Tibial artery (tissue), 4 donors: Measurements from ENCODE around the gene SMYD4.

Source experiments
- DNase-seq, 2 donors: peaks; one replicate each; pipeline ENCODE4 v3.0.0-alpha.2; 2019
- H3K27ac ChIP-seq, 2 donors: fragments of 200-600 bp; sonication (generic) in 1 of 2; 1 replicate in 1 of 2; 2 replicates in 1 of 2; pipeline ENCODE4 v1.5.1; 2018 to 2019; ENCODE audit warnings: mild to moderate bottlenecking in 1 of 2
- H3K27me3 ChIP-seq, 2 donors: fragments of 200-600 bp; sonication (generic) in 1 of 2; one replicate each; pipeline versions ENCODE4 v1.5.1 to v1.6.0; 2016 to 2019
- H3K36me3 ChIP-seq, 3 donors: fragments of 200-600 bp; sonication (generic) in 2 of 3; one replicate each; pipeline ENCODE4 v1.5.1; 2016 to 2019; ENCODE audit warnings: mild to moderate bottlenecking in 2 of 3
- H3K4me1 ChIP-seq, 4 donors: fragments of 200-600 bp; sonication (generic) in 2 of 4; 1 replicate in 3 of 4; 2 replicates in 1 of 4; pipeline ENCODE4 v1.5.1; 2016 to 2019
- H3K4me3 ChIP-seq, 2 donors: fragments of 200-600 bp; sonication (generic) in 1 of 2; 1 replicate in 1 of 2; 2 replicates in 1 of 2; pipeline ENCODE4 v1.5.1; 2018 to 2019; ENCODE audit warnings: mild to moderate bottlenecking in 2 of 2
- H3K9me3 ChIP-seq, 3 donors: fragments of 200-600 bp; sonication (generic) in 1 of 3; one replicate each; pipeline ENCODE4 v1.5.1; 2016 to 2019
- CTCF ChIP-seq, 2 experiments: fragments of 200-600 bp in 1 of 2; fragments of 450-650 bp in 1 of 2; IDR thresholded peaks; one replicate each; pipeline ENCODE4 v1.5.1; 2017 to 2019; ENCODE audit warnings: antibody characterized with exemption in 2 of 2, mild to moderate bottlenecking in 1 of 2, moderate library complexity in 1 of 2
- intact Hi-C: fragments of 100-400 bp; cut with DNase I; formaldehyde crosslinking; loops from one replicate; pipeline ENCODE4 v1.15.0; 2023; ENCODE audit warnings: low total_unique reads

Gene SMYD4

DNA sequence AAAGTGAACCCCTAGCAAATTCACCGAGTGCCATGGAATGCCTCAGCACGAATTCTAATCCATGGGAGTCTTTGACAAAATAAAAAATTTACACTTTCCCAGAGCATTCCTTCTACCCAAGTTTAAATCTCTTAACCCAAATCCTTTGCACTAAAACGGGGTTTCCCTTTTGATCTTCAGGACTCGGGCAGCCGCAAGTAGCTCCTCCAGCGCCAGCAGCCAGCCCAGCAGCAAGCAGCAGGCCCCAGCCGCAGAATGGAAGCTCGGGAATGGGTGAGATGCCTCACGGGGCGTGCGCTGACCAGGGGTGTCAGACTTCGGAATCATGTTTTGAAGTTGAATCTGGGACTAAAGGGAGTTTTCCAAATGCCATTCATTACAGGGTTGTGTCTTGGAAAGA is 42.6 kb upstream of the SMYD4 start:
- no peak for DNase-seq
- intact Hi-C loops: no loop called here
- TF ChIP-seq CTCF (IDR thresholded peaks at IDR 0.05): no peak

DNA sequence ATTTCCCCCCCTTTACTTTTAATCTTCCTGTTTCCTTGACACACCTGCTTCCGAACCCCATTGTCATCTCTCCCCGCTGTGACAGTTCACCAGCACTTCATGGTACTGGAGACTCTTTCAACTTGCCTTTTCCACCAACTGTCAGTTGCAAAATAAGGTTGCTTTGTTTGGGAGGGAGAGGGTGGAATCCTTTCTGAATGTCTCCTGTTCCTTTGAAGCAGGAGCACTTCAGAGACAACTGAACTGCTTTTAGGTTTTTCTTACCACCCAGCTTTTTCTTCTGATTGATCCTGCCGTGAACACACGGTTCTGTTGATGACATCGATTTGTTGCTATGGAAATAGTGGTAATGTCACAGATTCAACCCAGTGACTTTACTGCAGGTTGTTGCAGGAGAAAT is 42.1 kb upstream of the SMYD4 start:
- H3K4me1 ChIP-seq: no peaks in the 10 kb centered on the region
- intact Hi-C loops: no loop called here
- H3K4me3 ChIP-seq: no peak overlapping the region
- no peak overlapping the region for H3K27ac ChIP-seq
- H3K36me3 ChIP-seq: peaks cover 30 to 84% (median 31%) of the 10 kb centered on the region in 3 donors
- no peak for TF ChIP-seq CTCF (IDR thresholded peaks at IDR 0.05)
- no peaks in the 10 kb centered on the region for H3K9me3 ChIP-seq
- H3K27me3 ChIP-seq: no peaks in the 10 kb centered on the region
- no peak for DNase-seq

More for the DNA sequence above, 42.6 kb upstream of the SMYD4 start:
- Histone ChIP-seq H3K9me3 (no peaks in the 10 kb centered on the region), H3K27ac (no peak overlapping the region), H3K27me3 (no peaks in the 10 kb centered on the region), H3K36me3 (peaks cover 34 to 84% (median 36%) of the 10 kb centered on the region in 3 donors), H3K4me3 (no peak overlapping the region), H3K4me1 (no peaks in the 10 kb centered on the region)

DNA sequence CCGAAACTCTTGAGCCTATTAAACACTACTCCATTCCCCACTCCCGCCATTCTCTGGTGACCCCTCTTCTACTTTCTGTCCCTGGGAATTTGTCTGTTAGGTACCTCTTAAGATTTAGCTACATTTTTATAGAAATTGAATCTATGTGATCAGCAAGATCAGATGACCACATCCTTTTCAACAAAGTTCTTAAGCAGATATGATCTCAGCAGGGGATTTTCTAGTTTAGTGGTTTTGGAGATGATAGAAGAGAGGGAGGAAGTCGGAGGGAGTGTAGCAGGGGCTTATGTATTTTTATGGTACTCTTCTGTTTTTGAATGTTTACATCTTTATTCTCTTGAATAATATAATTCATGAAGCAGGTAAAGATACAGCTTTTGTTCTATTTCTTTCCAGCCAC is 40.9 kb upstream of the SMYD4 start:
- Histone ChIP-seq H3K27ac (no peak overlapping the region), H3K4me3 (no peak overlapping the region), H3K9me3 (no peaks in the 10 kb centered on the region), H3K27me3 (no peaks in the 10 kb centered on the region), H3K4me1 (no peaks in the 10 kb centered on the region), H3K36me3 (peaks cover 19 to 74% (median 21%) of the 10 kb centered on the region in 3 donors)
- intact Hi-C loops: no loop called here
- TF ChIP-seq CTCF (IDR thresholded peaks at IDR 0.05): no peak
- DNase-seq: no peak

- Histone ChIP-seq H3K4me3 (no peak overlapping the region), H3K4me1 (no peaks in the 10 kb centered on the region), H3K36me3 (peaks cover 7 to 50% (median 7%) of the 10 kb centered on the region in 3 donors), H3K27ac (no peak overlapping the region), H3K9me3 (no peaks in the 10 kb centered on the region), H3K27me3 (no peaks in the 10 kb centered on the region)
- TF ChIP-seq CTCF (IDR thresholded peaks at IDR 0.05): no peak
- intact Hi-C loops: loop anchor here (5.0 to 10.0 kb wide), 3 partner anchors 151 to 293 kb away; no protein-coding TSS in a partner anchor
- DNase-seq: no peak
These were observed 38.4 kb upstream of the SMYD4 start for GRCh38 chr17:1868090-1868489.

DNA sequence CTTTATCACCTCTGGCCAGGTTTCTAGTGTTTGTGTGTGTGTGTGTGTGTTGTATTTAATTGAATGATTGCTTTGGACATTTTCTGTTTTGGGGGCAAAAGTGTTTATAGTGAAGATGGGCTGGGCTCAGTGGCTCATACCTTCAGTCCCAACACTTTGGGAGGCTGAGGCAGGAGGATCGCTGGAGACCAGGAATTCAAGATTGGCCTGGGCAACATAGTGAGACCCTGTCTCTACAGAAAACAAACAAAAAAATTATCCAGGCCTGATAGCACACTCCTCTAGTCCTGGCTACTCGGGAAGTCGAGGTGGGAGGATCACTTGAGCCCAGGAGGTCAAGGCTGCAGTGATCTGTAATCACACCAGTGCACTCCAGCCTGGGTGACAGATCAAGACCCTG is 37.6 kb upstream of the SMYD4 start:
- Histone ChIP-seq H3K4me1 (no peaks in the 10 kb centered on the region), H3K27ac (no peak overlapping the region), H3K36me3 (peaks cover under 1 to 42% (median 6%) of the 10 kb centered on the region in 3 donors), H3K27me3 (no peaks in the 10 kb centered on the region), H3K9me3 (no peaks in the 10 kb centered on the region), H3K4me3 (no peak overlapping the region)
- no peak for DNase-seq
- TF ChIP-seq CTCF (IDR thresholded peaks at IDR 0.05): no peak
- intact Hi-C loops: loop anchor here (5.0 to 10.0 kb wide), 3 partner anchors 150 to 293 kb away; no protein-coding TSS in a partner anchor
